SHP77 treated with DMSO at 0.1 percent for 48 hours (cell line): ENCODE measurements around the gene CFAP157.

Experiments used
- DNase-seq: peaks from one replicate; lab custom pipeline; 2025; lab: John Stamatoyannopoulos, UW

CFAP157 gene

GRCh38 chr9:127715470-127716337, 8.9 kb downstream of the CFAP157 start, which contains the start of the genes PTRH1 and TTC16:
Gene PTRH1, minus strand, starts transcription at chr9:127715663. Its CDS starts 24 bp downstream, at chr9:127715639.
Gene TTC16, plus strand, starts transcription at chr9:127716079. Its CDS starts 67 bp downstream, at chr9:127716146.
- DNase-seq, result peak; percentile 94

GRCh38 chr9:127716412-127716811, 9.6 kb downstream of the CFAP157 start:
- DNase-seq, result no peak

GRCh38 chr9:127717766-127718165, 11.0 kb downstream of the CFAP157 start:
- no peak for DNase-seq

GRCh38 chr9:127720031-127720864, 13.5 kb downstream of the CFAP157 start:
- DNase-seq, result no peak

- no peak for DNase-seq
Measured at GRCh38 chr9:127720865-127721227, 14.1 kb downstream of the CFAP157 start.

GRCh38 chr9:127721391-127721821, 14.6 kb downstream of the CFAP157 start:
- DNase-seq, result no peak

- no peak for DNase-seq
Measured at GRCh38 chr9:127722055-127722745, 15.4 kb downstream of the CFAP157 start.

- no peak for DNase-seq
Measured at GRCh38 chr9:127723013-127723412, 16.2 kb downstream of the CFAP157 start.

- no peak for DNase-seq
Measured at GRCh38 chr9:127723444-127723843, 16.7 kb downstream of the CFAP157 start.

- peak; percentile 38 for DNase-seq
Measured at GRCh38 chr9:127724012-127724411, 17.2 kb downstream of the CFAP157 start.

GRCh38 chr9:127726871-127727270, 20.1 kb downstream of the CFAP157 start:
- DNase-seq, result peak; percentile 42

GRCh38 chr9:127728808-127729207, 22.0 kb downstream of the CFAP157 start:
- DNase-seq, result no peak

GRCh38 chr9:127729522-127730256, 22.9 kb downstream of the CFAP157 start:
- DNase-seq, result no peak

- DNase-seq, result no peak
Measured at GRCh38 chr9:127730262-127730661, 23.5 kb downstream of the CFAP157 start.

- no peak for DNase-seq
Measured at GRCh38 chr9:127730799-127731410, 24.1 kb downstream of the CFAP157 start.

GRCh38 chr9:127731938-127732337, 25.1 kb downstream of the CFAP157 start:
- no peak for DNase-seq

GRCh38 chr9:127732444-127732843, 25.7 kb downstream of the CFAP157 start:
- DNase-seq, result no peak

- DNase-seq, result no peak
Measured at GRCh38 chr9:127733614-127734013, 26.8 kb downstream of the CFAP157 start.

- DNase-seq, result no peak
Measured at GRCh38 chr9:127734247-127734746, 27.5 kb downstream of the CFAP157 start.

GRCh38 chr9:127734747-127735529, 28.1 kb downstream of the CFAP157 start, which contains the start of gene TOR2A:
Gene TOR2A, minus strand, starts transcription at chr9:127735294. Its CDS starts 24 bp downstream, at chr9:127735270.
- DNase-seq, result peak; percentile 89
